ENCODE results near the gene SLC9A9. TPM values are rescaled to one million over a fixed set of nuclear protein-coding genes. Genes with fewer than 3 reads are reported as not detected.

The SLC9A9 gene
- total and polyA plus RNA-seq, 2 of the 8 experiments (the other 6 are each of a cell fraction or from before 2014, with no cell fraction given): 0.48 to 1.1 TPM

- Histone ChIP-seq H3K56ac (replicated peaks; ENCODE audit: insufficient read length, low read depth, low read length) (no peak overlapping the region), H2BK20ac (ENCODE audit: low read length) (no peak overlapping the region), H4K5ac (ENCODE audit: insufficient read length, low read depth, low read length) (no peak overlapping the region), H3K79me1 (ENCODE audit: low read depth, low read length) (no peaks in the 10 kb centered on the region), H2AK5ac (ENCODE audit: low read depth, low read length) (no peak overlapping the region), H3K36me3 (ENCODE audit: control insufficient read depth in 2 of 4, insufficient read depth in 4 of 4, low read length in 3 of 4) (no peaks in the 10 kb centered on the region), H4K8ac (ENCODE audit: extremely low read depth, insufficient read depth, low read length) (no peak overlapping the region), H3K4ac (replicated peaks; ENCODE audit: insufficient read length, low read depth, low read length) (no peak overlapping the region), H2BK15ac (ENCODE audit: low read length) (no peak overlapping the region), H4K20me1 (replicated peaks in 1 of 2; ENCODE audit: control insufficient read depth in 1 of 2, insufficient read depth in 2 of 2, low read length in 2 of 2) (no peaks in the 10 kb centered on the region), H2AFZ (ENCODE audit: low read length) (no peak overlapping the region), H2BK12ac (ENCODE audit: low read depth, low read length) (no peak overlapping the region), H3K4me3 (ENCODE audit: extremely low read depth in 1 of 4, insufficient read depth in 2 of 4, low read depth in 3 of 4, low read length in 4 of 4) (no peak overlapping the region), H3K18ac (ENCODE audit: extremely low read depth, low read length) (no peak overlapping the region), H3K79me2 (ENCODE audit: control insufficient read depth in 1 of 2, insufficient read depth in 2 of 2, low read length in 2 of 2) (no peaks in the 10 kb centered on the region), H4K91ac (replicated peaks; ENCODE audit: insufficient read length, low read length) (no peak overlapping the region), H3K27ac (ENCODE audit: low read depth, low read length) (no peak overlapping the region), H3K23ac (ENCODE audit: insufficient read length) (no peak overlapping the region), H3K23me2 (ENCODE audit: low read depth, low read length) (no peaks in the 10 kb centered on the region; the same call in 1 of the 2 replicates), H3K9ac (replicated peaks in 1 of 4; ENCODE audit: extremely low read depth in 1 of 4, low read depth in 3 of 4, low read length in 3 of 4) (no peak overlapping the region), H2BK5ac (ENCODE audit: low read depth, low read length) (no peak overlapping the region), H3K27me3 (replicated peaks in 1 of 4; ENCODE audit: control insufficient read depth in 3 of 4, extremely low read depth in 1 of 4, insufficient read depth in 3 of 4, low read length in 3 of 4) (peaks cover 0 to 1% (median 0%) of the 10 kb centered on the region in 4 experiments; a peak in 1 of 7 replicates), H3K14ac (ENCODE audit: insufficient read length) (no peak overlapping the region), H3K4me2 (ENCODE audit: insufficient read depth in 1 of 2, low read depth in 2 of 2, low read length in 2 of 2) (no peak overlapping the region), H3K9me3 (ENCODE audit: insufficient read depth in 2 of 2, low read depth in 1 of 2, low read length in 1 of 2) (no peaks in the 10 kb centered on the region), H2BK120ac (replicated peaks; ENCODE audit: low read depth, low read length) (no peak overlapping the region), H3K4me1 (replicated peaks in 1 of 4; ENCODE audit: control insufficient read depth in 3 of 4, insufficient read depth in 4 of 4, low read length in 3 of 4) (no peaks in the 10 kb centered on the region; a peak in 1 of 7 replicates)
- DNase-seq (ENCODE audit: low read depth in 1 of 2, low spot score in 2 of 2) (no peak), FAIRE-seq (no peak)
- 79% methylated on average over 3 of the region's 3 CpGs; no CpG with 5 or more reads in 1 of the 2 experiments for WGBS, 2 experiments (ENCODE audit: extremely low coverage in 1 of 2, insufficient coverage in 1 of 2, insufficient read length in 1 of 2, insufficient replicate concordance in 2 of 2, low coverage in 1 of 2, low lambda C conversion rate in 2 of 2, missing lambda C conversion rate in 1 of 2)
- CTCF ChIA-PET (ENCODE audit: partially characterized antibody): interaction anchor here (0.7 kb wide), 1 partner anchor 156 kb away, joined by 4 read pairs; no protein-coding TSS in a partner anchor
- POLR2A ChIA-PET (ENCODE audit: partially characterized antibody): no interaction called here
- TF ChIP-seq POLR2A (IDR thresholded peaks at IDR 0.05; ENCODE audit: control extremely low read depth in 1 of 2, low read depth in 2 of 2, low read length in 2 of 2) (no peak), MAFK (IDR thresholded peaks at IDR 0.05; ENCODE audit: low read depth, low read length) (no peak), PHF8 (conservative IDR thresholded peaks at IDR 0.05; ENCODE audit: low read depth, low read length) (no peak), KDM1A (IDR thresholded peaks at IDR 0.05; ENCODE audit: borderline replicate concordance, low read length) (no peak), EGR1 (IDR thresholded peaks at IDR 0.05; ENCODE audit: borderline replicate concordance, low read depth, low read length) (no peak), SP1 (IDR thresholded peaks at IDR 0.05; ENCODE audit: low read depth, low read length) (no peak), RXRA (IDR thresholded peaks at IDR 0.05; ENCODE audit: insufficient read depth, low read depth, low read length) (no peak), RBBP5 (IDR thresholded peaks at IDR 0.05; ENCODE audit: borderline replicate concordance, low read depth, low read length) (no peak), TAF1 (IDR thresholded peaks at IDR 0.05; ENCODE audit: low read depth, low read length) (no peak), CTBP2 (IDR thresholded peaks at IDR 0.05; ENCODE audit: borderline replicate concordance, insufficient read depth, insufficient read length, low read length) (no peak), E2F6 (IDR thresholded peaks at IDR 0.05) (no peak)
Measured at GRCh38 chr3:143421556-143421955, 426.7 kb downstream of the SLC9A9 start.
